T-helper 17 cell (primary cell): ENCODE measurements around the gene TMEM30A. TPM values are rescaled to one million over a fixed set of nuclear protein-coding genes. Genes with fewer than 3 reads are reported as not detected.

ENCODE experiments used
- ATAC-seq: fragments of 150-1000 bp; cut with Tn5 transposase; 2 replicates; pipeline ENCODE4 v1.10.0; 2021; ENCODE audit warnings: mild to moderate bottlenecking, moderate library complexity
- DNase-seq, 3 donors: peaks; one replicate each; pipeline versions ENCODE4 v3.0.0 to v3.0.0-alpha.2; 2020 to 2021
- H3K9me3 ChIP-seq: one replicate; pipeline ENCODE4 v1.7.0; 2013; ENCODE audit warnings: low read length, mild to moderate bottlenecking; ENCODE audit not compliant: control insufficient read depth, poor library complexity, severe bottlenecking
- H3K27ac Mint-ChIP-seq: one replicate; pipeline ENCODE4 v1.8.0; 2022; ENCODE audit warnings: mild to moderate bottlenecking, moderate library complexity, mixed read lengths
- H3K27me3 Mint-ChIP-seq: one replicate; pipeline ENCODE4 v1.8.0; 2022; ENCODE audit warnings: mixed read lengths
- H3K36me3 Mint-ChIP-seq: one replicate; pipeline ENCODE4 v1.8.0; 2022; ENCODE audit warnings: low read depth, mixed read lengths
- H3K4me1 Mint-ChIP-seq: one replicate; pipeline ENCODE4 v1.8.0; 2022; ENCODE audit warnings: mild to moderate bottlenecking, mixed read lengths
- H3K4me3 Mint-ChIP-seq: one replicate; pipeline ENCODE4 v1.8.0; 2022; ENCODE audit warnings: mild to moderate bottlenecking, moderate library complexity, mixed read lengths
- total RNA-seq, 4 donors: library from RNA in 2 of 4; stranded (reverse) in 2 of 4; gene quantifications; one replicate each; pipeline ENCODE4 v1.2.3 and lab custom pipeline; 2022 to 2026

Gene TMEM30A
- total RNA-seq, 2 donors from 2014 or later, result 36.5 to 43.6 TPM

- H3K27me3 Mint-ChIP-seq, result peaks cover 33% of the 10 kb centered on the region
- H3K27ac Mint-ChIP-seq, result no peak overlapping the region
- H3K4me1 Mint-ChIP-seq, result peaks cover 2% of the 10 kb centered on the region
- ATAC-seq (no peak), DNase-seq (no peak)
- H3K9me3 ChIP-seq, result no peaks in the 10 kb centered on the region
- H3K4me3 Mint-ChIP-seq, result no peak overlapping the region
- H3K36me3 Mint-ChIP-seq, result no peaks in the 10 kb centered on the region
Observed at GRCh38 chr6:75305573-75305972, 21.0 kb upstream of the TMEM30A start.

- no peak overlapping the region for H3K27ac Mint-ChIP-seq
- no peak overlapping the region for H3K4me3 Mint-ChIP-seq
- no peaks in the 10 kb centered on the region for H3K9me3 ChIP-seq
- ATAC-seq (no peak), DNase-seq (no peak)
- H3K36me3 Mint-ChIP-seq, result no peaks in the 10 kb centered on the region
- H3K27me3 Mint-ChIP-seq, result peaks cover 27% of the 10 kb centered on the region
- peaks cover 2% of the 10 kb centered on the region for H3K4me1 Mint-ChIP-seq
Observed at GRCh38 chr6:75302280-75302679, 17.7 kb upstream of the TMEM30A start.

- no peaks in the 10 kb centered on the region for H3K9me3 ChIP-seq
- no peak for DNase-seq
- Mint-ChIP-seq H3K27ac (no peak overlapping the region), H3K36me3 (no peaks in the 10 kb centered on the region), H3K4me1 (peaks cover 2% of the 10 kb centered on the region), H3K4me3 (no peak overlapping the region), H3K27me3 (peaks cover 20% of the 10 kb centered on the region)
- ATAC-seq, result no peak
Observed at GRCh38 chr6:75301537-75301936, 16.9 kb upstream of the TMEM30A start.

- H3K9me3 ChIP-seq, result no peaks in the 10 kb centered on the region
- no peaks in the 10 kb centered on the region for H3K36me3 Mint-ChIP-seq
- ATAC-seq, result no peak
Observed at GRCh38 chr6:75301088-75301487, 16.5 kb upstream of the TMEM30A start.

GRCh38 chr6:75300531-75300855 is 15.9 kb upstream of the TMEM30A start:
- Mint-ChIP-seq H3K27me3 (peaks cover 13% of the 10 kb centered on the region), H3K36me3 (no peaks in the 10 kb centered on the region), H3K4me1 (peaks cover 2% of the 10 kb centered on the region), H3K27ac (no peak overlapping the region), H3K4me3 (no peak overlapping the region)
- DNase-seq, result no peak
- no peaks in the 10 kb centered on the region for H3K9me3 ChIP-seq
- ATAC-seq, result no peak

More at GRCh38 chr6:75301088-75301487, 16.5 kb upstream of the TMEM30A start:
- peaks cover 2% of the 10 kb centered on the region for H3K4me1 Mint-ChIP-seq
- H3K4me3 Mint-ChIP-seq, result no peak overlapping the region
- no peak overlapping the region for H3K27ac Mint-ChIP-seq
- H3K27me3 Mint-ChIP-seq, result peaks cover 15% of the 10 kb centered on the region
- no peak for DNase-seq

GRCh38 chr6:75299801-75300530 is 15.4 kb upstream of the TMEM30A start:
- no peak overlapping the region for H3K4me3 Mint-ChIP-seq
- DNase-seq, result no peak
- H3K27me3 Mint-ChIP-seq, result peaks cover 8% of the 10 kb centered on the region
- H3K36me3 Mint-ChIP-seq, result no peaks in the 10 kb centered on the region
- no peak for ATAC-seq
- peaks cover 2% of the 10 kb centered on the region for H3K4me1 Mint-ChIP-seq
- no peaks in the 10 kb centered on the region for H3K9me3 ChIP-seq
- H3K27ac Mint-ChIP-seq, result no peak overlapping the region

GRCh38 chr6:75296811-75297779 is 12.5 kb upstream of the TMEM30A start:
- H3K27me3 Mint-ChIP-seq, result no peaks in the 10 kb centered on the region
- H3K27ac Mint-ChIP-seq, result no peak overlapping the region
- no peaks in the 10 kb centered on the region for H3K4me1 Mint-ChIP-seq
- DNase-seq (no peak), ATAC-seq (peak; percentile 72)
- no peaks in the 10 kb centered on the region for H3K36me3 Mint-ChIP-seq
- no peak overlapping the region for H3K4me3 Mint-ChIP-seq
- H3K9me3 ChIP-seq, result no peaks in the 10 kb centered on the region

GRCh38 chr6:75292555-75292954 is 8.0 kb upstream of the TMEM30A start:
- ATAC-seq (no peak), DNase-seq (no peak)
- Mint-ChIP-seq H3K27ac (no peak overlapping the region), H3K27me3 (no peaks in the 10 kb centered on the region), H3K36me3 (no peaks in the 10 kb centered on the region), H3K4me3 (no peak overlapping the region), H3K4me1 (peaks cover 4% of the 10 kb centered on the region)
- no peaks in the 10 kb centered on the region for H3K9me3 ChIP-seq

GRCh38 chr6:75291744-75292143 is 7.2 kb upstream of the TMEM30A start:
- Mint-ChIP-seq H3K4me3 (no peak overlapping the region), H3K27ac (no peak overlapping the region), H3K36me3 (no peaks in the 10 kb centered on the region), H3K27me3 (no peaks in the 10 kb centered on the region), H3K4me1 (peaks cover 8% of the 10 kb centered on the region)
- ATAC-seq (no peak), DNase-seq (no peak)
- no peaks in the 10 kb centered on the region for H3K9me3 ChIP-seq

- ATAC-seq (no peak), DNase-seq (no peak)
- Mint-ChIP-seq H3K36me3 (no peaks in the 10 kb centered on the region), H3K27me3 (no peaks in the 10 kb centered on the region), H3K4me1 (peaks cover 12% of the 10 kb centered on the region), H3K4me3 (no peak overlapping the region), H3K27ac (no peak overlapping the region)
- no peaks in the 10 kb centered on the region for H3K9me3 ChIP-seq
Observed at GRCh38 chr6:75291331-75291730, 6.7 kb upstream of the TMEM30A start.

- peaks cover 13% of the 10 kb centered on the region for H3K4me1 Mint-ChIP-seq
- no peaks in the 10 kb centered on the region for H3K9me3 ChIP-seq
- H3K4me3 Mint-ChIP-seq, result no peak overlapping the region
- H3K36me3 Mint-ChIP-seq, result no peaks in the 10 kb centered on the region
- ATAC-seq (no peak), DNase-seq (no peak)
- H3K27ac Mint-ChIP-seq, result no peak overlapping the region
- H3K27me3 Mint-ChIP-seq, result no peaks in the 10 kb centered on the region
Observed at GRCh38 chr6:75290136-75290945, 5.7 kb upstream of the TMEM30A start.

- peaks cover 13% of the 10 kb centered on the region for H3K4me1 Mint-ChIP-seq
- no peak overlapping the region for H3K4me3 Mint-ChIP-seq
- no peak overlapping the region for H3K27ac Mint-ChIP-seq
- no peak for ATAC-seq
- no peak for DNase-seq
- H3K9me3 ChIP-seq, result no peaks in the 10 kb centered on the region
- no peaks in the 10 kb centered on the region for H3K27me3 Mint-ChIP-seq
- H3K36me3 Mint-ChIP-seq, result no peaks in the 10 kb centered on the region
Observed at GRCh38 chr6:75288023-75288422, 3.4 kb upstream of the TMEM30A start.

- no peaks in the 10 kb centered on the region for H3K36me3 Mint-ChIP-seq
- ATAC-seq (no peak), DNase-seq (no peak)
- no peaks in the 10 kb centered on the region for H3K27me3 Mint-ChIP-seq
- peaks cover 16% of the 10 kb centered on the region for H3K4me1 Mint-ChIP-seq
- H3K9me3 ChIP-seq, result no peaks in the 10 kb centered on the region
- H3K4me3 Mint-ChIP-seq, result no peak overlapping the region
- H3K27ac Mint-ChIP-seq, result no peak overlapping the region
Observed at GRCh38 chr6:75287424-75287823, 2.8 kb upstream of the TMEM30A start.
